ENCODE measurements around the gene GADL1. TPM values are rescaled to one million over a fixed set of nuclear protein-coding genes. Genes with fewer than 3 reads are reported as not detected.

GADL1 gene
- total RNA-seq, 2 experiments from 2014 or later, result not detected

- H3K27me3 Mint-ChIP-seq, result peaks cover 3% of the 10 kb centered on the region
- DNase-seq, result no peak
These were observed 88.8 kb downstream of the GADL1 start for GRCh38 chr3:30805695-30806094.

DNA sequence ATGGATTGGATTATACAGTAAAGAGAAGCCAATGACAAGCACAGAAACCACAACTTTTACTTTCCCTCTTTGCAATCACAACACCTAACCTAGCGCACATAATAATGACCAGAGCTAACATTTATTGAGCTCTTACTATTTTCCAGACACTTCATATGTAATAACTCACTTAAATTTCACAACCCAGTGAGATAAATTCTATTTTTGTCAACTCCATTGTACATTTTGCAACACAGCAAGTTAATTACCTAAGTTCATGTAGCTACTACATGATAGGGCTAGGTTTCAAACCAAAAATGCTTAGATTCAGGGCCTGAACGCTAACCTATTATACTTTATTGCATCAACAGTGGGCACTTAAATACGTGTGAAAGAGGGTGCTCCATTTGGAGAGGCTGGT, 89.5 kb downstream of the GADL1 start:
- no peak for DNase-seq
- ChIA-PET POLR2A (no interaction called here), CTCF (no interaction called here)
- H3K27me3 Mint-ChIP-seq, result peaks cover 3% of the 10 kb centered on the region
- H3K4me1 Mint-ChIP-seq (ENCODE audit: low read depth), result peaks cover 6% of the 10 kb centered on the region
- no peak for ATAC-seq
- no peak overlapping the region for H3K4me3 Mint-ChIP-seq
- intact Hi-C loops (cut with micrococcal nuclease), result no loop called here
- TF ChIP-seq, protein P1, sequence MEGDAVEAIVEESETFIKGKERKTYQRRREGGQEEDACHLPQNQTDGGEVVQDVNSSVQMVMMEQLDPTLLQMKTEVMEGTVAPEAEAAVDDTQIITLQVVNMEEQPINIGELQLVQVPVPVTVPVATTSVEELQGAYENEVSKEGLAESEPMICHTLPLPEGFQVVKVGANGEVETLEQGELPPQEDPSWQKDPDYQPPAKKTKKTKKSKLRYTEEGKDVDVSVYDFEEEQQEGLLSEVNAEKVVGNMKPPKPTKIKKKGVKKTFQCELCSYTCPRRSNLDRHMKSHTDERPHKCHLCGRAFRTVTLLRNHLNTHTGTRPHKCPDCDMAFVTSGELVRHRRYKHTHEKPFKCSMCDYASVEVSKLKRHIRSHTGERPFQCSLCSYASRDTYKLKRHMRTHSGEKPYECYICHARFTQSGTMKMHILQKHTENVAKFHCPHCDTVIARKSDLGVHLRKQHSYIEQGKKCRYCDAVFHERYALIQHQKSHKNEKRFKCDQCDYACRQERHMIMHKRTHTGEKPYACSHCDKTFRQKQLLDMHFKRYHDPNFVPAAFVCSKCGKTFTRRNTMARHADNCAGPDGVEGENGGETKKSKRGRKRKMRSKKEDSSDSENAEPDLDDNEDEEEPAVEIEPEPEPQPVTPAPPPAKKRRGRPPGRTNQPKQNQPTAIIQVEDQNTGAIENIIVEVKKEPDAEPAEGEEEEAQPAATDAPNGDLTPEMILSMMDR (IDR thresholded peaks at IDR 0.05), result no peak
- H3K36me3 Mint-ChIP-seq (ENCODE audit: low read depth), result no peaks in the 10 kb centered on the region
- H3K9me3 Mint-ChIP-seq, result no peaks in the 10 kb centered on the region
- no peak overlapping the region for H3K27ac Mint-ChIP-seq

More at GRCh38 chr3:30805695-30806094, 88.8 kb downstream of the GADL1 start:
- Mint-ChIP-seq H3K36me3 (ENCODE audit: low read depth) (no peaks in the 10 kb centered on the region), H3K9me3 (no peaks in the 10 kb centered on the region), H3K4me3 (no peak overlapping the region), H3K4me1 (ENCODE audit: low read depth) (peaks cover 6% of the 10 kb centered on the region), H3K27ac (no peak overlapping the region)
- ChIA-PET POLR2A (no interaction called here), CTCF (no interaction called here)
- TF ChIP-seq, protein P1 (IDR thresholded peaks at IDR 0.05), result no peak
- no peak for ATAC-seq
- intact Hi-C loops (cut with micrococcal nuclease), result no loop called here

DNA sequence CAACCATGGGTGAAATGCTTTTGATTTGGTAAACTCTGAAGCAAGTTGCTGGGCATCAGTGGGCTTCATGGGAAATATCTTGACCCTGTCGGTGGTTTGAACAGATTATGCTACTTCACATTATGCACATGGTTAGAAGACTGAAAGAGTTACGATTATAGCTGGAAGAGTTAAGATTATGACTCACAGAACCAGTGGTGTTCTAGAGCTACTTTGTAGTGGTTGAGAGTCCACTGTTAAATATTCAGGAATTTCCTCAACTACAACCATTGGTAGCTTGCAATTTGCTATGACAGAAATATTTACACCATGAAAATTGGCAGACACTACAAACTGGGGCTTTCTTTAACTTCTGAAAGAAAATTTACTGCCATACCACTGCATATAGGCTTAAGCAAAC, 99.3 kb downstream of the GADL1 start:
- Mint-ChIP-seq H3K27ac (no peak overlapping the region), H3K4me3 (no peak overlapping the region), H3K9me3 (no peaks in the 10 kb centered on the region), H3K36me3 (ENCODE audit: low read depth) (no peaks in the 10 kb centered on the region), H3K4me1 (ENCODE audit: low read depth) (no peaks in the 10 kb centered on the region), H3K27me3 (no peaks in the 10 kb centered on the region)
- CTCF ChIA-PET, result interaction anchor here (1.0 to 1.4 kb wide), 3 partner anchors 13 to 112 kb away, joined by 3 read pairs; no protein-coding TSS in a partner anchor
- intact Hi-C loops (cut with micrococcal nuclease), result no loop called here
- DNase-seq (no peak), ATAC-seq (no peak)
- POLR2A ChIA-PET, result no interaction called here
- TF ChIP-seq, protein P1 (IDR thresholded peaks at IDR 0.05), result no peak

DNA sequence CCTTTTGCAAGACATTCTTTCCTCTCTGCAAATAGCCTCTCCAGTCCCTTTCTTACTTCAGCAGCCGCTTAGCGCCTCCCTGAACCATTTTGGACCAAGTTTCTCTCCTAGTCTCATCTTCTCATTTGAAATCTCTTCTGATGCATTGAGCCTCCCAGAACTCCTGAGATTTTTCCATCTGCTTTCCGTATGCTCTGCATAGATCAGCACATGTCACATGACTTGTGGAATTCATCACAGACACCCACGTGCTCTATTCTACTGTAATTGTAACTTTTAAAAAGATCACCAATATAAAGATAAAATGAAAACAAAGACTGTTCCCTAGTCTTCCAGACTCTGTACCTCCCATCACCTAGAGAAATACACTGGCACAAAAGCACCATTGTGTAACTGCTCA, 100.7 kb downstream of the GADL1 start:
- intact Hi-C loops (cut with micrococcal nuclease), result no loop called here

GRCh38 chr3:30790150-30790549, 104.3 kb downstream of the GADL1 start:
- POLR2A ChIA-PET, result no interaction called here
- Mint-ChIP-seq H3K27ac (no peak overlapping the region), H3K4me1 (ENCODE audit: low read depth) (no peaks in the 10 kb centered on the region), H3K4me3 (no peak overlapping the region), H3K27me3 (no peaks in the 10 kb centered on the region), H3K9me3 (no peaks in the 10 kb centered on the region), H3K36me3 (ENCODE audit: low read depth) (no peaks in the 10 kb centered on the region)
- TF ChIP-seq, protein P1 (IDR thresholded peaks at IDR 0.05), result no peak
- ATAC-seq, result no peak
- intact Hi-C loops (cut with micrococcal nuclease), result no loop called here
- no peak for DNase-seq
- CTCF ChIA-PET, result interaction anchor here (1.0 to 1.1 kb wide), 2 partner anchors 10 to 24 kb away, joined by 3 read pairs; no protein-coding TSS in a partner anchor

More for the DNA sequence above, 100.7 kb downstream of the GADL1 start:
- no peaks in the 10 kb centered on the region for H3K36me3 Mint-ChIP-seq (ENCODE audit: low read depth)
- H3K27me3 Mint-ChIP-seq, result no peaks in the 10 kb centered on the region
- ATAC-seq (no peak), DNase-seq (no peak)
- no peak overlapping the region for H3K4me3 Mint-ChIP-seq
- no peaks in the 10 kb centered on the region for H3K4me1 Mint-ChIP-seq (ENCODE audit: low read depth)
- POLR2A ChIA-PET, result no interaction called here
- H3K9me3 Mint-ChIP-seq, result no peaks in the 10 kb centered on the region
- no peak overlapping the region for H3K27ac Mint-ChIP-seq
- CTCF ChIA-PET, result no interaction called here
- TF ChIP-seq, protein P1 (IDR thresholded peaks at IDR 0.05), result no peak
